HG03045 (cell line): ENCODE results near the gene SLC16A1.
"Not testable (repeated sequence)": the region's sequence is repeated elsewhere in the genome, so short reads cannot be mapped to it uniquely, and the experiment has no call there.

Experiments used
- ATAC-seq: cut with Tn5 transposase; IDR thresholded peaks from one replicate; pipeline ENCODE4 v1.9.1; 2021; ENCODE audit warnings: mild to moderate bottlenecking, moderate library complexity; ENCODE audit not compliant: unreplicated experiment

SLC16A1 gene

DNA sequence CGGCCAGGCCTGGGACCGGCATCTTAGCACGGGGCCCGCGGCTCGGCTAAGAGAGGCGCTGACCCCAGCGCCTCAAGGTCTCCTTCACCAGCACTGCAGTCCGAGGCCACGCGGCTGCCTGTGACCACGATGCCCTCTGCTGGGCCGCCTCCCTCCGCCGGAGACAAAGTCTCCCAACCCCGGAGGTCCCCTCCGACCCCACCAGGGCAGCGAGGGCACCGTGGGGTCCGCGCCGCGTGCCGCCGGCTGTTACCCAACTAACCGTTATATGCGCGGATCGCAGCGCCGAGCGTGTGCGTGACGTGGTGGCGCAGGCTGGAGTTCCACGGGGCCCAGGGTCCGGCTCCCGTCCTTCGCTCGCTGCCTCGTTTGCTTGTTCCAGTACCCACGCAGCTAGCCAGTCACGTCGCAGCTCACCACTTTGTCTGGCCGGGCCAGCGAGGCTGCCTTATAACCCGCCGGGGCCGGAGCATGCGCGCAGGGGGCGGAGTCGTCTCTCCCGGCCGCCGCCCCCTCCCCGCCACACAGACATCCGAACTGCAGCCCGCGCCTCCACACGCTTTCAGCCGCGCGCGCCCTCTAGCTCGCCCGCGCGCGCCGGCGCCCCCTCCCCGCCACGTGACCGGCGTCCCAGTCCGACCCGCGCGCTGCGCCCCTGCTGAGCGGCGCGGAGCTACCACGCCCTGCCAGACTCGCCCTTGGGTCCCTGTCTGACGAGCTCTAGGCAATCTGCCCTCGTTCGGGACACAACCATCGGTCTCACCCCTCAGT, at the start of gene SLC16A1:
SLC16A1 (minus strand) TSS at position 424 of the 771 bp plus-strand sequence. CDS start 26,888 bp downstream, outside the sequence.
- peak; percentile 74 for ATAC-seq

DNA sequence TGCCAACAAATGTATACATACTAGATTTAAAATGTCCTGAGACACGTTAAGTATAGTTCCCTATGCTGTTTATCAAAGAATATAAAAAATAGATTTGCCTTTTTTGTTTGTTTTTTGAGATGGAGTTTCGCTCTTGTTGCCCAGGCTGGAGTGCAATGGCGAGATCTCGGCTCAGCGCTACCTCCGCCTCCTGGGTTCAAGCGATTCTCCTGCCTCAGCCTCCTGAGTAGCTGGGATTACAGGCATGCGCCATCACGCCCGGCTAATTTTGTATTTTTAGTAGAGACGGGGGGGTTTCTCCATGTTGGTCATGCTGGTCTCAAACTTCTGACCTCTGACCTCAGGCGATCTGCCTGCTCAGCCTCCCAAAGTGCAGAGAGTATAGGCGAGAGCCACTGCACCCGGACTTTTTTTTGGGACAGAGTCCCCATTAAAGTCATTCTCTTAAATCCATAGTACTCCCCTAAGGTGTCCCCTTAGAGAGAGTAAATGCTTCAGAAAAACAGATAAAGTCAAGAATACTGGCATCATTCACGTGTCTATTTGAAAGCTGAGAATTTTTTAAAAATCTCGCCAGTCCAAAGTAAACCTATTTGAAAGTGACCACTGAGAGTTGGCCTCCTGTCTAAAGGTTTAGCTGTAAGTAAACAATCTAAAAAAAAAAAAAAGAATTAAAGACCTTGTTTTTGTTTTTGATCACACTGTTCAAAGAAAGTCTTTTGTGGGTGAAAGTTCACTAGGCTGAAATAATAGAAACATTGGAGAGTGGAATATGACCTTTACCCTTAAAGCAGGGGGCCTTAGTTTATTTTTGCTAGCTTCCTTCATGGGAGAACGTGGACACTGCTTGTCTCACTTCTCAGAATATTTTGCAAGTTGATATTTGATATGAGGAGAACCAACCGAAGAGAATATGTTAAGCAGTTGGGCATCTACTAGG, 48.0 kb upstream of the SLC16A1 start:
- no peak for ATAC-seq

GRCh38 chr1:113002297-113002696, 46.3 kb upstream of the SLC16A1 start:
- no peak for ATAC-seq

GRCh38 chr1:112998592-112999235, 42.7 kb upstream of the SLC16A1 start:
- no peak for ATAC-seq

DNA sequence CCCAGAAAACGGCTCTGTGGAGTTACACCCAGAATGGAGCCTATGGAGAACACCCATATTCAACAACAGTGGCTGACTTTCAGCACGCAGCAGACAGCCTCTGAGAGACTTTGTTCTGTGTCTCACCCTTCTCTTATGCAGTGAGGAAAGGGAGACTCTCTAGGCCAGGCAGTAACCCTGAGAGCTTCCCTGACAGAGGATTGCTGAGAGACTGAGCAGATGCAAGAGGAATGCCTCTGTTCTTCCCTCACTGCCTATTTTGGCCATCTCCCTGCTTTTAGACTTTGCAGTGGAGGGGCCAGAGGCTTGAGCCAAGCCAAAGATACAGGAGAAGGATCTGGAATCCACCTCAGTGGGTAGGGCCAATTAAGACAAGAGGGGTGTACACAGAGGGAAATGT, 41.8 kb upstream of the SLC16A1 start:
- ATAC-seq, result no peak

DNA sequence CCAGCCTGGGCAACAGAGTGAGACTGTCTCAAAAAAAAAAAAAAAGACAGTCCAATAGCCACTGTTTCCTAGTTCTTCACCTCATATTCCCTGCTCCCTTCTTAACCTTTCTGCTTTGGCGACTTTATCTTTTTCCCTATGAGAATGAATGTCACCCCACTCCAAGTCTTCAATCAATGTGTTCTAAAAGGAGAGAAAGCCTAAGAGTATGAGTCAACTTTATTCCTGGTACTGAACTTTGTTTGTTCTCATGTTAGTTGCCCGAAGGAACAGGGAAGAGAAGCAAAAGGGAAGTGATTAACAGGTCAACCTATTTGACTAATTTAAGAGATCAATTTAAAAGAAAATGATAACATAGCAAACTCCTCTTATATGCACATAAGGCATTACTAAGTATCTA, 39.9 kb upstream of the SLC16A1 start:
- ATAC-seq, result no peak

DNA sequence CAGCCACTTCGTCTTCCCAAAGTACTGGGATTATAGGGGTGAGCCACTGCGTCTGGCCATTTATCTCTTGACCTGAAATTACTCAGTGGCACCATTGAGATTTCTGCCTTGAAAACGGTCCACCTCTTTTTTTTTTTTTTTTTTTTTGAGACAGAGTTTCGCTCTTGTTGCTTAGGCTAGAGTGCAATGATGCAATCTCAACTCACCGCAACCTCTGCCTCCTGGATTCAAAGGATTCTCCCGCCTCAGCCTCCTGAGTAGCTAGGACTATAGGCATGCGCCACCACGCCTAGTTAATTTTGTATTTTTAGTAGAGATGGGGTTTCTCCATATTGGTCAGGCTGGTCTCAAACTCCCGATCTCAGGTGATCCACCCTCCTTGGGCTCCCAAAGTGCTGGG, 39.0 kb upstream of the SLC16A1 start:
- ATAC-seq, result not testable (repeated sequence)

DNA sequence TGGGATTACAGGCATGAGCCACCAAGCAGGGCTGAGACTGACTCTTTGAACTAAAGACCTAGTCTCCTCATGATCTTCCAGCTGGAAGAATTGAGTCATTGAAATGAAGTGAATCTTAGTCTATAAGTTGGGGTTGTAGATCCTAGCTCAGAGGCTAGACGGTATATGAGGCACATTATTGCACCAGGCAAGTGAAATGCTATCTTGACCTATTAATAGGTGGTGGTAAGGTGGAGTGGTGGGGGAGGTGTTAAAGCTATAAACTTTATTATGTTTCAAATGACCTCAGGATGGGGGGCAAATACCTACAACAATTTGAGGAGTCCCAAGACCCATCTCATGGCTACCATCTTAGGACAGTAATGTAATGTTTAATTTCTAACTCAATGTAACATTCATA, 36.8 kb upstream of the SLC16A1 start:
- no peak for ATAC-seq

GRCh38 chr1:112991402-112992120, 35.6 kb upstream of the SLC16A1 start:
- ATAC-seq, result no peak

GRCh38 chr1:112990271-112990670, 34.3 kb upstream of the SLC16A1 start:
- no peak for ATAC-seq

DNA sequence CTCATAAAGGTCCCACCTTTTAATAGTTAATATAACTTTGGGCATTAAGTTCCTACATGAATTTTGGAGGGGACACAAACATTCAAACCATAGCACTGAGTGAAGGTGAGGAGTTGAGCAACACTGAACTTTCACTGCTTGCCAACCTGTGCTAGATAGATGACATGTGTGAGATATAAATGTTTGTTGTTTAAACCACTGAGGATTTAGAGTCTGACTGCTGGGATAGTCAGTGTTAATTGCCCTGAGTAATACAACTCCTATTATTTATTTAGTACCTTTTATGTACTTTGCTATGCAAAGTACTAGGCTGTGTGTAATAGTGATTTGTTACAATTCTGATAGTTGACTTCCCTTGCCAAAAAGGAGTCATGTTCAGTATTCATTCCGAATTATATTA, 32.4 kb upstream of the SLC16A1 start:
- no peak for ATAC-seq

DNA sequence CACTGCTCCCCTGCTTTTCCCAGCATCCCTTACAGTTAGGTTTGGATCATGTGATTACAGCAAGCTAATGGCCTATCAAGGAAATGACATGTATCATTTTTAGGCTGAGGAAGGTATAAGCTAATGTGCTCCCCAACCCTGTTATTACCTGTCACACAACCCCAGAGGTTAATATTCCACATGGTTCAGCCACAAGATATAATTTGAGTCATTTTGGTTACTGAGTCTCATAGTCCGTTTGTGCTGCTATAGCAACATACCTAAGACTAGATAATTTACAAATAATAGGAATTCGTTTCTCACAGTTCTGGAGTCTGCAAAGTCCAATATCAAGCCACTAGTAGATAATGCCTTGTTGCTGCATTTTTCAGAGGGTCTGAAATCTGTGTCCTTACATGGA, 29.1 kb upstream of the SLC16A1 start:
- no peak for ATAC-seq

GRCh38 chr1:112983537-112984131, 27.6 kb upstream of the SLC16A1 start:
- no peak for ATAC-seq

GRCh38 chr1:112982853-112983536, 27.0 kb upstream of the SLC16A1 start:
- no peak for ATAC-seq

- ATAC-seq, result no peak
Measured at GRCh38 chr1:112982328-112982727, 26.3 kb upstream of the SLC16A1 start.

DNA sequence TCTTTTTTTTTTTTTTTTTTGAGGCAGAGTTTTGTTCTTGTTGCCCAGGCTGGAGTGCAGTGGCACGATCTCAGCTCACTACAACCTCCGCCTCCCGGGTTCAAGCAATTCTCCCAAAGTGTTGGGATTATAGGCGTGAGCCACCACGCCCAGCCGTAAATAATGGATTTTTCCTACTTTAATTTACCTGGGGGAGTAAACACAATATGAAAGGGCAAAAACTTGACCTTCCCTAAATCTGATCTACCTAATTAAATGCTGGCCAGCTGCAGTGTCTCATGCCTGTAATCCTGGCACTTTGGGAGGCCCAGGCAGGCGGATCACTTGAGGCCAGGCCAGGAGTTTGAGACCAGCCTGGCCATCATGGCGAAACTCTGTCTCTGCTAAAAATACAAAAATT, 25.8 kb upstream of the SLC16A1 start:
- not testable (repeated sequence) for ATAC-seq

GRCh38 chr1:112981426-112981825, 25.4 kb upstream of the SLC16A1 start:
- ATAC-seq, result no peak

DNA sequence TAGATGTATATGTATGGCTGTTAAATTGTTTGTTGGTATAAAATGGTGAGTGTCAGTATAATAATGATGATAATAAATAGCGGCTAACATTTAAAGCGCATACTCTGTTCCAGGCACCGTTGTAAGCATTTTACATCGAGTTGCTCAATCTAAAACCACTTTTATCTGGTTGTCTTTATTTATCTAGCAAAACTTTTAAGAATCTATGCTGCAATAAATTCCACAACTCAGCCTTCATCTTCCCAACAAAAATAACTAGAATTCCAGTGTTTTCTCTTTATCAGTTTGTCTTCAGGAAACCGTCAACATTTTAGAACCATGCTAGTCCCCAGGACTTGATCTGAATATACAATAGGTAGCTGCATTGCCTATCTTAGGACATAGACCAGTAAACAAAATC, 19.3 kb upstream of the SLC16A1 start:
- ATAC-seq, result no peak

- no peak for ATAC-seq
Measured at GRCh38 chr1:112974646-112975045, 18.6 kb upstream of the SLC16A1 start.

DNA sequence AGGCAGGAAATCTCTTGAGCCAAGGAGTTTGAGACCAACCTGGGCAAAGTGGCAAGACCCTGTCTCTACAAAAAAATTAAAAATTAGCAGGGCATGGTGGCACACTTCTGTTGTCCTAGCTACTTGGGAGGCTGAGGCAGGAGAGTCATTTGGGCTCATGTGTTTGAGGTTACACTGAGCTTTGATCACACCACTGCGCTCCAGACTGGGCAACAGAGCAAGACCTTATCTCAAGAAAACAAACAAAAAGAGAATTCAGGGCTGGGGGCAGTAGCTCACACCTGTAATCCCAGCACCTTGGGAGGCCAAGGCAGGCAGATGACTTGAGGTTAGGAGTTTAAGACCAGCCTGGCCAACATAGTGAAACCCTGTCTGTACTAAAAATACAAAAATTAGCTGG, 17.8 kb upstream of the SLC16A1 start:
- no peak for ATAC-seq
